Smooth muscle cell (in vitro differentiated cells): ENCODE results near the gene CBARP. TPM values are rescaled to one million over a fixed set of nuclear protein-coding genes. Genes with fewer than 3 reads are reported as not detected.

Experiments used
- DNase-seq: peaks from one replicate; lab custom pipeline; 2025; ENCODE audit not compliant: unreplicated experiment; lab: John Stamatoyannopoulos, UW
- H2AFZ ChIP-seq: fragments of 200-600 bp; sonication (generic); 2 replicates; pipeline ENCODE4 v1.6.0; 2016; ENCODE audit warnings: antibody characterized with exemption, low read depth, mild to moderate bottlenecking
- H3F3A ChIP-seq: fragments of 200-600 bp; sonication (generic); 2 replicates; pipeline ENCODE4 v1.6.0; 2017; ENCODE audit warnings: antibody characterized with exemption, low read depth
- H3K27ac ChIP-seq: fragments of 200-600 bp; sonication (generic); 2 replicates; pipeline ENCODE4 v1.5.1; 2016; ENCODE audit warnings: low read depth, mild to moderate bottlenecking
- H3K27me3 ChIP-seq: fragments of 200-600 bp; sonication (generic); 2 replicates; pipeline ENCODE4 v1.6.1; 2016; ENCODE audit warnings: low read depth, mild to moderate bottlenecking
- H3K36me3 ChIP-seq: fragments of 200-600 bp; sonication (generic); 2 replicates; pipeline ENCODE4 v1.5.1; 2016; ENCODE audit warnings: low read depth
- H3K4me1 ChIP-seq: fragments of 200-600 bp; sonication (generic); 2 replicates; pipeline ENCODE4 v1.5.1; 2016; ENCODE audit warnings: low read depth
- H3K4me2 ChIP-seq: fragments of 200-600 bp; sonication (generic); 2 replicates; pipeline ENCODE4 v1.6.0; 2016; ENCODE audit warnings: mild to moderate bottlenecking
- H3K4me3 ChIP-seq: fragments of 200-600 bp; sonication (generic); 2 replicates; pipeline ENCODE4 v1.5.1; 2016; ENCODE audit warnings: mild to moderate bottlenecking
- H3K79me2 ChIP-seq: fragments of 200-600 bp; sonication (generic); 2 replicates; pipeline ENCODE4 v1.6.0; 2016; ENCODE audit warnings: low read depth, mild to moderate bottlenecking
- H3K9ac ChIP-seq: fragments of 200-600 bp; sonication (generic); 2 replicates; pipeline ENCODE4 v1.6.0; 2016; ENCODE audit warnings: low read depth
- H3K9me3 ChIP-seq: fragments of 200-600 bp; sonication (generic); replicated peaks from 2 replicates; pipeline ENCODE4 v1.5.1; 2016; ENCODE audit warnings: low read depth
- H4K20me1 ChIP-seq: fragments of 200-600 bp; sonication (generic); 2 replicates; pipeline ENCODE4 v1.6.0; 2016; ENCODE audit warnings: low read depth
- WGBS: methylation state at CpG from one replicate; pipeline ENCODE4 v1.1.7; 2016; ENCODE audit warnings: low lambda C conversion rate; 5-methylcytosine and 5-hydroxymethylcytosine counted together
- polyA plus RNA-seq: library from polyadenylated mRNA; unstranded; fragments of >200 nt; fragmentation: Nextera tagmentation; extraction: Ambion mirVana; gene quantifications from 2 replicates; pipeline ENCODE4 v1.2.1, GENCODE V29; 2016
- total RNA-seq: library from RNA; depleted of rRNA; stranded (reverse); fragments of >200 nt; gene quantifications from 2 replicates; pipeline ENCODE4 v1.2.3, GENCODE V29; 2014
- TF ChIP-seq, protein P1 (sequence below): fragments of 200-600 bp; sonication (generic); IDR thresholded peaks from 2 replicates; pipeline ENCODE4 v1.5.1; 2017; ENCODE audit warnings: borderline replicate concordance, mild to moderate bottlenecking, antibody characterized with exemption; ENCODE audit not compliant: insufficient read depth, poor library complexity, severe bottlenecking

CBARP gene
- total and polyA plus RNA-seq, 2 experiments from 2014 or later: 2.7 to 10.5 TPM

DNA sequence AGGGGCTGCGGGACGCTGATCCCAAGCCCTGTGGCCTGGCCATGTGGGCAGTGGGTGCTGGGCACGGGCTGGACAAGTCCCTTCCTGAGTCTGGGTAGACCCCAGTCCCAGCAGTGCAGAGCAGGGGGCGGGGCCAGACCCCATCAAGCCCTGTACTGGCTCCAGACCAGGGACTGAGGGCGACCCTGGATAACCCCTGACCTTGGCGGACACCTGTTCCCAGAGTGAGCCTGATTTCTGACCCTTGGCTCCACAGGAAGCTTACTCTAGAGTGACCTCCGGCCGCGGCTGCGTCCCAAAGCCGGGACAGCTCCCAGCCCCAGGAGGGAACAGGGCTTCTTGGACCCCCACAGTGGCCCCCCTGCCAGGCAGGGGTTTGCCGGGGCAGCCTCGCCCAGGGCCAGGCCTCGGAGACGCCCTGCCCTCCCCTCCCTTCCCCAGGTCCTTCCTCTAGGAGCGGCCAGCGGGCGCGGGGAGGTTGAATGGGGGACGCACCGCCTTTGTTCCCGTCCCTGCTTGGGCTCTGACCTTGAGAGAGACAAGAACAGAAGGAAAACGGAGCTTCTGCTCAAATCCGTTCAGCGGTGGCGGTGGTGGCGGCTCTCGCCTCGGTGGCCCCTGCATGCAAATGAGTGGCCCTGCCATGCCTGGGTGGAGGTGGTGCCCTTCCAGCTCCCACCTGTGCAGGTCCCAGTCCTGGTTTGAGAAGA, 45.6 kb upstream of the CBARP start:
- peaks cover 8% of the 10 kb centered on the region for H4K20me1 ChIP-seq
- no peak overlapping the region for H3K4me3 ChIP-seq
- no peaks in the 10 kb centered on the region for H3F3A ChIP-seq
- no peak overlapping the region for H2AFZ ChIP-seq
- H3K27ac ChIP-seq: no peak overlapping the region
- H3K4me2 ChIP-seq: no peak overlapping the region
- TF ChIP-seq, protein P1, sequence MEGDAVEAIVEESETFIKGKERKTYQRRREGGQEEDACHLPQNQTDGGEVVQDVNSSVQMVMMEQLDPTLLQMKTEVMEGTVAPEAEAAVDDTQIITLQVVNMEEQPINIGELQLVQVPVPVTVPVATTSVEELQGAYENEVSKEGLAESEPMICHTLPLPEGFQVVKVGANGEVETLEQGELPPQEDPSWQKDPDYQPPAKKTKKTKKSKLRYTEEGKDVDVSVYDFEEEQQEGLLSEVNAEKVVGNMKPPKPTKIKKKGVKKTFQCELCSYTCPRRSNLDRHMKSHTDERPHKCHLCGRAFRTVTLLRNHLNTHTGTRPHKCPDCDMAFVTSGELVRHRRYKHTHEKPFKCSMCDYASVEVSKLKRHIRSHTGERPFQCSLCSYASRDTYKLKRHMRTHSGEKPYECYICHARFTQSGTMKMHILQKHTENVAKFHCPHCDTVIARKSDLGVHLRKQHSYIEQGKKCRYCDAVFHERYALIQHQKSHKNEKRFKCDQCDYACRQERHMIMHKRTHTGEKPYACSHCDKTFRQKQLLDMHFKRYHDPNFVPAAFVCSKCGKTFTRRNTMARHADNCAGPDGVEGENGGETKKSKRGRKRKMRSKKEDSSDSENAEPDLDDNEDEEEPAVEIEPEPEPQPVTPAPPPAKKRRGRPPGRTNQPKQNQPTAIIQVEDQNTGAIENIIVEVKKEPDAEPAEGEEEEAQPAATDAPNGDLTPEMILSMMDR: no peak
- 89% methylated on average over 26 of the region's 29 CpGs for WGBS
- no peaks in the 10 kb centered on the region for H3K9me3 ChIP-seq
- no peaks in the 10 kb centered on the region for H3K36me3 ChIP-seq
- no peaks in the 10 kb centered on the region for H3K27me3 ChIP-seq
- H3K79me2 ChIP-seq: no peaks in the 10 kb centered on the region
- no peak overlapping the region for H3K9ac ChIP-seq
- H3K4me1 ChIP-seq: peaks cover 10% of the 10 kb centered on the region
- DNase-seq: no peak

DNA sequence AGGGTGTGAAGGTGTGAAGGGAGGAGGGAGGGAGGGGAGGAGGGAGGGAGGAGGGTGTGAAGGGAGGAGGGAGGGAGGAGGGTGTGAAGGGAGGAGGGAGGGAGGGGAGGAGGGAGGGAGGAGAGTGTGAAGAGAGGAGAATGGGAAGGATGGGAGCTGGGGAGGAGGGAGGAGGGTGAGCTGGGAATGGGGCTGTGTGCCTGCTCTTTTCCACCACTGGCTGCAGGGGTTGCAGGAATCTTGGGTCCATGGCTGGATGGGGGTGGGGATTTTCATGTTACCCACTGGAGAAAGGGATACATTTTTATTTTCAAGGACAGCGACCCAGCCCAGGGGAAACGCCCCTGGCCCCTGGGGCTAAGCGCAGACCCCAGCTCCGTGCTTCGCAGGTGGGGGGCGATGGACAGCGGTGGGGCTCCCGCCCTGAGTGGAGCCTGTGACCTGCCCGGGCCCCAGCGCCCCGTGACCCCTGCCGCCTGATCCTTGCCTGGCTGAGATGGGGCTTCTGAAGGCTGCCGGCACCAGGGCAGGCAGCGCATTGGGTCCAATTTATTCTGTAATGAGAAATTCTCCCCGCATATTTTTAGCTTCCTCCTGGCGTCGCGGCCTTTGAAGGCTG, 44.9 kb upstream of the CBARP start:
- H3K27me3 ChIP-seq: no peaks in the 10 kb centered on the region
- no peak for DNase-seq
- no peak overlapping the region for H3K27ac ChIP-seq
- H3K9ac ChIP-seq: no peak overlapping the region
- H3F3A ChIP-seq: no peaks in the 10 kb centered on the region
- WGBS: 89% methylated on average over 18 of the region's 18 CpGs
- H3K4me2 ChIP-seq: no peak overlapping the region
- no peaks in the 10 kb centered on the region for H3K36me3 ChIP-seq
- peaks cover 10% of the 10 kb centered on the region for H3K4me1 ChIP-seq
- TF ChIP-seq, protein P1: no peak
- H2AFZ ChIP-seq: no peak overlapping the region
- no peaks in the 10 kb centered on the region for H3K9me3 ChIP-seq
- H3K79me2 ChIP-seq: peaks cover under 1% of the 10 kb centered on the region
- no peak overlapping the region for H3K4me3 ChIP-seq
- peaks cover 8% of the 10 kb centered on the region for H4K20me1 ChIP-seq

DNA sequence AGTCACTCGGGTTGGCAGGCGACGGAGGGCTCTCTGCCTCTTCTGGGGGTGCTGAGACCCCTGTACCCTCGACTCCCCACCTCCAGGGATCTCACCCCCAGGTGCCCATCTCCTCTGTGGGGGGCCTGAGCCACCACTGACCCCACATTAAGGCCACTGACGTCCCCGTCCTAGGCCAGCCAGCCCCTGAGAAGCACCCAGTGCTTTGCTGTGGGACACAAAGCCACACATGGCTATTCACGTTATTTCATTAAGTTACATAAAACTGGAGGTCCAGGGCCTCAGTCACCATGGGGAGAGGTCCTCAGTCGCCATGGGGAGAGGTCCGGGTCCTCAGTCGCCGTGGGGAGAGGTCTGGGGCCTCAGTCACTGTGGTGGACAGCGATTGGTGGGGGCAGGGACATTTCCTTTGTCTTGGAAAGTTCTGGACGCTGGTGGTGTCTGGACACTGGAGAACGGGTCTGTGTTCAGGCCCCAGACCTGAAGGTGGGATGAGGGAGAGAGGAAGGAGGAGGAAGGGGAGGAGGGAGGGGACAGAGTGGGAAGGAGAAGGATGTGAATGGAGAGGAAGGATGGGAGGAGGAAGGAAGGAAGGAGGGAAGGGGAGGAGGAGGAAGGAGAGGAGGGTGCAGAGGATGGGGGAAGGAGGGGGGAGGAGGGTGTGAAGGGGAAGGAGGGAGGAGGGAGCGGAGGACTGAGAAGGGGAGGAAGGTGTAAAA, 43.9 kb upstream of the CBARP start:
- Histone ChIP-seq H3K27ac (no peak overlapping the region), H2AFZ (no peak overlapping the region), H3K9me3 (no peaks in the 10 kb centered on the region), H4K20me1 (peaks cover 8% of the 10 kb centered on the region), H3K79me2 (peaks cover 8% of the 10 kb centered on the region), H3K4me3 (no peak overlapping the region), H3K4me2 (no peak overlapping the region), H3K36me3 (no peaks in the 10 kb centered on the region), H3F3A (no peaks in the 10 kb centered on the region), H3K27me3 (no peaks in the 10 kb centered on the region), H3K9ac (no peak overlapping the region), H3K4me1 (peaks cover 2% of the 10 kb centered on the region)
- TF ChIP-seq, protein P1: no peak
- no peak for DNase-seq
- WGBS: 86% methylated on average over 14 of the region's 15 CpGs
